IMR-90 (cell line): ENCODE measurements around the gene SLC38A8. TPM values are rescaled to one million over a fixed set of nuclear protein-coding genes. Genes with fewer than 3 reads are reported as not detected.

ENCODE experiments used
- ATAC-seq: fragments of 200-7000 bp; cut with Tn5 transposase; 2 replicates; pipeline ENCODE4 v1.9.1; 2020; ENCODE audit warnings: low read depth, mild to moderate bottlenecking, moderate library complexity
- BruUV-seq: library from RNA; stranded (reverse); fragments of 400-500 nt; replicated peaks from 2 replicates; lab custom pipeline; 2021; lab: Mats Ljungman, UMichigan
- CTCF ChIA-PET: fragments of 300-600 bp; formaldehyde crosslinking; extraction: SDS; loops from one replicate; lab custom pipeline; 2021; ENCODE audit warnings: antibody characterized with exemption; lab: Yijun Ruan, JAX
- POLR2A ChIA-PET: fragments of 300-600 bp; sonication (Branson Sonifier 250); formaldehyde crosslinking; loops from one replicate; lab custom pipeline; 2022; ENCODE audit warnings: antibody characterized with exemption; ENCODE audit not compliant: unreplicated experiment; lab: Charles Lee
- DNase-seq: peaks from one replicate; pipeline ENCODE4 v3.0.0; 2013
- H2AFZ ChIP-seq: replicated peaks from 2 replicates; pipeline ENCODE3; 2013; ENCODE audit warnings: low read length, mild to moderate bottlenecking; ENCODE audit not compliant: poor library complexity
- H2AK5ac ChIP-seq: 2 replicates; pipeline ENCODE4 v1.6.1; 2013; ENCODE audit warnings: low read depth, low read length, inconsistent platforms
- H2AK9ac ChIP-seq: replicated peaks from 2 replicates; pipeline ENCODE3; 2013; ENCODE audit warnings: mild to moderate bottlenecking, low read depth, low read length, moderate library complexity; ENCODE audit not compliant: poor library complexity
- H2BK120ac ChIP-seq: 2 replicates; pipeline ENCODE4 v1.6.1; 2013; ENCODE audit warnings: low read depth, low read length, inconsistent platforms
- H2BK15ac ChIP-seq: 3 replicates; pipeline ENCODE4 v1.6.1; 2013; ENCODE audit warnings: low read depth, low read length, inconsistent platforms
- H2BK20ac ChIP-seq: 2 replicates; pipeline ENCODE4 v1.6.1; 2013; ENCODE audit warnings: low read depth, mild to moderate bottlenecking, inconsistent platforms, low read length, moderate library complexity
- H2BK5ac ChIP-seq: 2 replicates; pipeline ENCODE4 v1.6.1; 2013; ENCODE audit warnings: mild to moderate bottlenecking, low read depth, low read length, inconsistent platforms; ENCODE audit not compliant: poor library complexity, severe bottlenecking
- H3K14ac ChIP-seq: replicated peaks from 2 replicates; pipeline ENCODE4 v1.6.1; 2013; ENCODE audit warnings: low read depth, low read length, inconsistent platforms
- H3K18ac ChIP-seq: 2 replicates; pipeline ENCODE4 v1.6.1; 2013; ENCODE audit warnings: low read depth, low read length, control low read depth
- H3K23ac ChIP-seq: 2 replicates; pipeline ENCODE4 v1.6.1; 2013; ENCODE audit warnings: low read depth, low read length, inconsistent platforms
- H3K27ac ChIP-seq: 2 replicates; pipeline ENCODE4 v1.5.1; 2013; ENCODE audit warnings: mild to moderate bottlenecking, control low read depth, low read length; ENCODE audit not compliant: insufficient read depth
- H3K27me3 ChIP-seq: 2 replicates; pipeline ENCODE4 v1.6.1; 2013; ENCODE audit warnings: low read length; ENCODE audit not compliant: control insufficient read depth, insufficient read depth
- H3K36me3 ChIP-seq: 2 replicates; pipeline ENCODE4 v1.6.1; 2013; ENCODE audit warnings: low read length, mixed read lengths; ENCODE audit not compliant: control insufficient read depth, insufficient read depth
- H3K4ac ChIP-seq: 2 replicates; pipeline ENCODE4 v1.6.1; 2013; ENCODE audit warnings: low read depth, low read length, inconsistent platforms
- H3K4me1 ChIP-seq: 2 replicates; pipeline ENCODE4 v1.6.1; 2013; ENCODE audit warnings: low read length, mixed read lengths; ENCODE audit not compliant: control insufficient read depth, insufficient read depth
- H3K4me2 ChIP-seq: 2 replicates; pipeline ENCODE4 v1.6.1; 2013; ENCODE audit warnings: low read depth, mild to moderate bottlenecking, control low read depth, low read length, moderate library complexity
- H3K4me3 ChIP-seq: 2 replicates; pipeline ENCODE4 v1.5.1; 2013; ENCODE audit warnings: low read depth, mild to moderate bottlenecking, control low read depth, low read length, moderate library complexity; ENCODE audit not compliant: insufficient read depth
- H3K56ac ChIP-seq: 2 replicates; pipeline ENCODE4 v1.6.1; 2013; ENCODE audit warnings: low read length, inconsistent platforms; ENCODE audit not compliant: insufficient read depth; ENCODE audit errors: extremely low read depth
- H3K79me1 ChIP-seq, 2 experiments: 2 replicates each; pipeline ENCODE4 v1.6.1; 2013; ENCODE audit warnings: low read length in 2 of 2, inconsistent platforms in 1 of 2, low read depth in 1 of 2
- H3K9ac ChIP-seq: 2 replicates; pipeline ENCODE4 v1.6.1; 2013; ENCODE audit warnings: low read depth, low read length, control low read depth
- H3K9me1 ChIP-seq: 2 replicates; pipeline ENCODE4 v1.6.1; 2013; ENCODE audit warnings: low read length, inconsistent platforms; ENCODE audit not compliant: insufficient read depth
- H3K9me3 ChIP-seq: 2 replicates; pipeline ENCODE4 v1.6.1; 2013; ENCODE audit warnings: low read length; ENCODE audit not compliant: control insufficient read depth, insufficient read depth
- H4K20me1 ChIP-seq: 2 replicates; pipeline ENCODE4 v1.6.1; 2013; ENCODE audit warnings: low read length, inconsistent platforms; ENCODE audit not compliant: insufficient read depth
- H4K5ac ChIP-seq: 2 replicates; pipeline ENCODE4 v1.6.1; 2013; ENCODE audit warnings: mild to moderate bottlenecking, low read depth, low read length, control low read depth
- H4K8ac ChIP-seq, 2 experiments: 2 replicates each; pipeline ENCODE4 v1.6.1; 2013; ENCODE audit warnings: low read depth in 2 of 2, low read length in 2 of 2, control low read depth in 1 of 2, inconsistent platforms in 1 of 2
- H4K91ac ChIP-seq: 2 replicates; pipeline ENCODE4 v1.6.1; 2013; ENCODE audit warnings: low read depth, low read length, inconsistent platforms; ENCODE audit not compliant: insufficient read depth
- BHLHE40 ChIP-seq: fragments of 150-350 bp; IDR thresholded peaks from 2 replicates; pipeline ENCODE4 v1.6.1; 2016; ENCODE audit warnings: mild to moderate bottlenecking, low read depth, low read length
- CEBPB ChIP-seq: IDR thresholded peaks from 2 replicates; pipeline ENCODE4 v1.6.1; 2012; ENCODE audit warnings: low read depth, low read length, improper control_type of control experiment
- CHD1 ChIP-seq: IDR thresholded peaks from 2 replicates; pipeline ENCODE4 v1.6.1; 2012; ENCODE audit warnings: low read depth, low read length, improper control_type of control experiment
- CTCF ChIP-seq: conservative IDR thresholded peaks from 2 replicates; pipeline ENCODE4 v1.5.1; 2012; ENCODE audit warnings: mild to moderate bottlenecking, low read depth, low read length, improper control_type of control experiment
- ELK1 ChIP-seq: fragments of 150-350 bp; IDR thresholded peaks from 2 replicates; pipeline ENCODE4 v1.6.1; 2016; ENCODE audit warnings: low read depth, mild to moderate bottlenecking, low read length, moderate library complexity, borderline replicate concordance
- FOS ChIP-seq: fragments of 150-350 bp; IDR thresholded peaks from 2 replicates; pipeline ENCODE4 v1.6.1; 2016; ENCODE audit warnings: low read depth, low read length
- MAFK ChIP-seq: IDR thresholded peaks from 2 replicates; pipeline ENCODE4 v1.6.1; 2012; ENCODE audit warnings: low read depth, low read length, improper control_type of control experiment
- MAZ ChIP-seq: IDR thresholded peaks from 2 replicates; pipeline ENCODE4 v1.6.1; 2012; ENCODE audit warnings: low read depth, mild to moderate bottlenecking, low read length, improper control_type of control experiment, moderate library complexity, borderline replicate concordance
- MXI1 ChIP-seq: IDR thresholded peaks from 2 replicates; pipeline ENCODE4 v1.6.1; 2012; ENCODE audit warnings: low read depth, mild to moderate bottlenecking, low read length, moderate library complexity, borderline replicate concordance
- NFE2L2 ChIP-seq: fragments of 150-350 bp; IDR thresholded peaks from 2 replicates; pipeline ENCODE4 v1.6.1; 2016; ENCODE audit warnings: low read depth, mild to moderate bottlenecking, low read length
- POLR2A ChIP-seq: IDR thresholded peaks from 2 replicates; pipeline ENCODE4 v1.6.1; 2012; ENCODE audit warnings: mild to moderate bottlenecking, low read depth, low read length
- RAD21 ChIP-seq: IDR thresholded peaks from 2 replicates; pipeline ENCODE4 v1.6.1; 2012; ENCODE audit warnings: low read length, improper control_type of control experiment
- RCOR1 ChIP-seq: IDR thresholded peaks from 2 replicates; pipeline ENCODE4 v1.6.1; 2012; ENCODE audit warnings: mild to moderate bottlenecking, low read length, improper control_type of control experiment; ENCODE audit not compliant: insufficient replicate concordance
- RFX5 ChIP-seq: IDR thresholded peaks from 2 replicates; pipeline ENCODE4 v1.8.0; 2012; ENCODE audit warnings: low read depth, mild to moderate bottlenecking, low read length, moderate library complexity
- SMC3 ChIP-seq: fragments of 150-350 bp; IDR thresholded peaks from 2 replicates; pipeline ENCODE4 v1.6.1; 2016; ENCODE audit warnings: low read depth, mild to moderate bottlenecking, antibody characterized with exemption, low read length, moderate library complexity
- USF2 ChIP-seq: fragments of 150-350 bp; IDR thresholded peaks from 2 replicates; pipeline ENCODE4 v1.6.1; 2017; ENCODE audit warnings: mild to moderate bottlenecking, antibody characterized with exemption, low read length, low read depth
- WGBS, 2 experiments: methylation state at CpG; one replicate each; pipeline versions ENCODE4 v1.1.5 to v1.1.7; 2013; ENCODE audit warnings: missing lambda C conversion rate in 2 of 2; ENCODE audit not compliant: insufficient read length in 1 of 2; ENCODE audit errors: extremely low coverage in 2 of 2; 5-methylcytosine and 5-hydroxymethylcytosine counted together
- dilution Hi-C: fragments of 300-500 bp; cut with HindIII; formaldehyde crosslinking; loops from one replicate; pipeline ENCODE4 v1.14.3; 2018; ENCODE audit warnings: low sequenced_read_pairs; ENCODE audit not compliant: unreplicated experiment
- in situ Hi-C: fragments of 300-500 bp; cut with MboI; formaldehyde crosslinking; loops from 3 replicates; pipeline ENCODE4 v1.14.3; 2019; ENCODE audit warnings: low sequenced_read_pairs, inconsistent platforms, mixed read lengths
- intact Hi-C: fragments of 100-400 bp; cut with micrococcal nuclease; formaldehyde crosslinking; loops from 2 replicates; pipeline ENCODE4 v1.10.0; 2022
- polyA plus RNA-seq, 3 experiments: library from polyadenylated mRNA; depleted of rRNA; stranded (reverse); fragments of >200 nt; gene quantifications; 2 replicates each; pipeline ENCODE4 v1.2.3, GENCODE V29; 2012; ENCODE audit warnings: low replicate concordance in 1 of 3
- total RNA-seq: library from RNA; depleted of rRNA; stranded (reverse); fragments of >200 nt; gene quantifications from 2 replicates; pipeline ENCODE4 v1.2.3, GENCODE V29; 2012

The SLC38A8 gene
- total and polyA plus RNA-seq, 2 of the 4 experiments (the other 2 are of a cell fraction) = not detected

GRCh38 chr16:84003038-84003437 lies 39.6 kb downstream of the SLC38A8 start:
- H2BK15ac ChIP-seq = no peak overlapping the region
- H3K9me1 ChIP-seq = no peaks in the 10 kb centered on the region
- H2BK120ac ChIP-seq = no peak overlapping the region
- TF ChIP-seq FOS = no peak
- no peak for TF ChIP-seq RCOR1
- TF ChIP-seq POLR2A = no peak
- TF ChIP-seq NFE2L2 = no peak
- TF ChIP-seq CHD1 = no peak
- TF ChIP-seq RAD21 = no peak
- TF ChIP-seq MXI1 = no peak
- no peak for TF ChIP-seq BHLHE40
- no peak for TF ChIP-seq USF2
- no peak for TF ChIP-seq CEBPB
- no peak for TF ChIP-seq CTCF
- TF ChIP-seq MAZ = no peak
- no peak for TF ChIP-seq ELK1
- no peak for TF ChIP-seq SMC3
- TF ChIP-seq RFX5 = no peak
- no peak for TF ChIP-seq MAFK
- no peak overlapping the region for H2BK5ac ChIP-seq
- H2AK5ac ChIP-seq = no peak overlapping the region
- H3K9ac ChIP-seq = no peak overlapping the region
- no peak overlapping the region for H3K18ac ChIP-seq
- H3K56ac ChIP-seq = no peak overlapping the region
- ChIA-PET CTCF (no interaction called here), POLR2A (no interaction called here)
- no peaks in the 10 kb centered on the region for H3K4me1 ChIP-seq
- H3K4ac ChIP-seq = no peak overlapping the region
- intact Hi-C loops (no loop called here), dilution Hi-C loops (no loop called here), in situ Hi-C loops (no loop called here)
- no peak overlapping the region for H3K23ac ChIP-seq
- no peak overlapping the region for H3K4me3 ChIP-seq
- BruUV-seq = no TSS peak
- no peaks in the 10 kb centered on the region for H3K36me3 ChIP-seq
- no peak overlapping the region for H2AK9ac ChIP-seq
- H2AFZ ChIP-seq = no peak overlapping the region
- H4K8ac ChIP-seq = no peak overlapping the region
- no peak overlapping the region for H3K27ac ChIP-seq
- H3K9me3 ChIP-seq = no peaks in the 10 kb centered on the region
- no peak overlapping the region for H4K91ac ChIP-seq
- DNase-seq = no peak
- no peaks in the 10 kb centered on the region for H3K79me1 ChIP-seq
- H3K4me2 ChIP-seq = no peak overlapping the region
- no peak overlapping the region for H4K5ac ChIP-seq
- WGBS, 2 experiments = 65% methylated on average over 9 of the region's 12 CpGs; no CpG with 5 or more reads in 1 of the 2 experiments
- no peak overlapping the region for H3K14ac ChIP-seq
- H4K20me1 ChIP-seq = no peaks in the 10 kb centered on the region; the same call in 1 of the 2 replicates
- peaks cover 53% of the 10 kb centered on the region for H3K27me3 ChIP-seq
- ATAC-seq = no peak
- H2BK20ac ChIP-seq = no peak overlapping the region
